Esophagus muscularis mucosa (tissue), 3 donors: ENCODE data around the gene SLC25A15.

Experiments
- EP300 ChIP-seq: sonication (generic); formaldehyde crosslinking; IDR thresholded peaks from one replicate; pipeline ENCODE4 v1.6.1; 2017; ENCODE audit warnings: antibody characterized with exemption
- POLR2AphosphoS5 ChIP-seq, 2 donors: sonication (generic); formaldehyde crosslinking; IDR thresholded peaks; one replicate each; pipeline ENCODE4 v1.6.1; 2017; ENCODE audit warnings: antibody characterized with exemption in 2 of 2

GRCh38 chr13:40749327-40749726, 40.1 kb upstream of the SLC25A15 start:
- TF ChIP-seq POLR2AphosphoS5 (IDR thresholded peaks at IDR 0.05) = no peak
- no peak for TF ChIP-seq EP300
